HL-60 (cell line): ENCODE results near the gene ALK.

Source experiments
- DNase-seq, 2 experiments: peaks; one replicate each; pipeline ENCODE4 v3.0.0-alpha.2; 2010 to 2020; ENCODE audit warnings: low read depth in 1 of 2, low spot score in 1 of 2
- H3K27ac ChIP-seq: fragments of 250-450 bp; sonication (Bioruptor Pico); replicated peaks from 2 replicates; pipeline ENCODE4 v1.5.1; 2020; ENCODE audit warnings: mild to moderate bottlenecking, moderate library complexity
- H3K27me3 ChIP-seq: fragments of 250-450 bp; sonication (Bioruptor Pico); 2 replicates; pipeline ENCODE4 v1.5.1; 2021; ENCODE audit warnings: mild to moderate bottlenecking, moderate library complexity; ENCODE audit not compliant: insufficient read depth, poor library complexity, severe bottlenecking
- H3K4me3 ChIP-seq: replicated peaks from 2 replicates; pipeline ENCODE4 v1.5.1; 2011; ENCODE audit warnings: mild to moderate bottlenecking, control low read depth, low read length; ENCODE audit not compliant: insufficient read depth
- GABPA ChIP-seq: IDR thresholded peaks from 2 replicates; pipeline ENCODE4 v1.6.1; 2012; ENCODE audit warnings: low read depth
- POLR2AphosphoS5 ChIP-seq: IDR thresholded peaks from 2 replicates; pipeline ENCODE4 v1.6.1; 2012; ENCODE audit warnings: low read depth
- SPI1 ChIP-seq: IDR thresholded peaks from 2 replicates; pipeline ENCODE4 v1.6.1; 2012; ENCODE audit warnings: low read depth, mild to moderate bottlenecking, borderline replicate concordance
- TF ChIP-seq, protein P1 (sequence below): IDR thresholded peaks from one replicate; pipeline ENCODE4 v1.5.1; 2011; ENCODE audit warnings: low read length, control low read depth, inconsistent platforms; ENCODE audit not compliant: insufficient read depth
- TF ChIP-seq, protein P2 (sequence below): IDR thresholded peaks from 2 replicates; pipeline ENCODE4 v1.6.1; 2012; ENCODE audit warnings: low read depth; ENCODE audit not compliant: insufficient replicate concordance

The ALK gene

DNA sequence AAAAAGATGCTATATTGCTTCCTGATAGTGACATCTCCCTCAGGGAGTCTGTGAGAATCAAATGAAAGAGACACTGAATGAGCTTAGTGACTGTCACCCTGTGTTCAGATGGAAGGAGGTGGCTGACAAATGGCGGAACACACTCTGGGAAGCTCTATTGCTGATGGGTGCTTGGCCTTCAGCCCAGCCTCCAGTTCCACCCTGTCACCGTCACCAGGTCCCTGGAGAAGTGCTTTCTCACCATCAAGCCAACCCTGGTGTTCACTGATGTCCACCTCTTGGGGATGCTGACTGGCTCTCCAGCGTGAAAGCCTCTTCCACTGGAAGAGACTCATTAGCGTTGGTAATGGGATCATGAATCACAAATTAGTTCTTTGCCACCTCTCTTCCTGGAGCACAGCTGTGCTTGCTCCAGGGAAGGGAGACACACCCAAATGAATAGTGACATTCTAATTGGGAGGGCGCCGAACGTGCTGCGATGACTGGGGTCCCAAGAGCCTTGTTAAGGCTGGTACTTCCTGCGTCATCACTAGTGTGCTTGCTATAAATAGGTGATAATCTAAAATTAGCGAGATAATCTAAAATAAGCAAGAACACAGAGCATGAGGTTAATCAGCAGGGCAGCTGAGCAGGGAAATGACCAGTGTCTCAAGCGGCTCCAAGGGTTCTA, 652.2 kb downstream of the ALK start:
- no peak for TF ChIP-seq SPI1
- TF ChIP-seq GABPA: no peak
- H3K4me3 ChIP-seq: no peak overlapping the region
- no peak for DNase-seq
- H3K27ac ChIP-seq: no peak overlapping the region
- no peaks in the 10 kb centered on the region for H3K27me3 ChIP-seq

DNA sequence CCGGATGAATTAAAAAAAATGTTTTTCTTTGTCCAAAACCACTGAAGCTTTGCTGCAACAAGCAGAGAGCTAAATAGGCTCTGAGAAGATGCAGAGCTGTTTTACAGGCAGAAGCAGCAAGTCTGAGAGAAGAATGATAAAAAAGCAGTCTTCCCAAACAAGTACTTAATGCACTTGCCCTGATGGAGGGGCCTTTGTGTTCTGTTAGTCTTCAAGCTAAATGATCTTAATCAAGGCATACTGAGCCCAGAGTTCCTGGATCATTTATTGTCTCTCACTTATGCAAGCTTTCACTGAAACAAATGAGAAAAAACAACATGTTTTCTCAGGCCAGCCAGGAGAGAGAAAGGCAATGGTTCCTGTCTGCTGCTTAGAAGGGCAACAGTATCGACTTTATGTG, 653.7 kb downstream of the ALK start:
- TF ChIP-seq, protein P1, sequence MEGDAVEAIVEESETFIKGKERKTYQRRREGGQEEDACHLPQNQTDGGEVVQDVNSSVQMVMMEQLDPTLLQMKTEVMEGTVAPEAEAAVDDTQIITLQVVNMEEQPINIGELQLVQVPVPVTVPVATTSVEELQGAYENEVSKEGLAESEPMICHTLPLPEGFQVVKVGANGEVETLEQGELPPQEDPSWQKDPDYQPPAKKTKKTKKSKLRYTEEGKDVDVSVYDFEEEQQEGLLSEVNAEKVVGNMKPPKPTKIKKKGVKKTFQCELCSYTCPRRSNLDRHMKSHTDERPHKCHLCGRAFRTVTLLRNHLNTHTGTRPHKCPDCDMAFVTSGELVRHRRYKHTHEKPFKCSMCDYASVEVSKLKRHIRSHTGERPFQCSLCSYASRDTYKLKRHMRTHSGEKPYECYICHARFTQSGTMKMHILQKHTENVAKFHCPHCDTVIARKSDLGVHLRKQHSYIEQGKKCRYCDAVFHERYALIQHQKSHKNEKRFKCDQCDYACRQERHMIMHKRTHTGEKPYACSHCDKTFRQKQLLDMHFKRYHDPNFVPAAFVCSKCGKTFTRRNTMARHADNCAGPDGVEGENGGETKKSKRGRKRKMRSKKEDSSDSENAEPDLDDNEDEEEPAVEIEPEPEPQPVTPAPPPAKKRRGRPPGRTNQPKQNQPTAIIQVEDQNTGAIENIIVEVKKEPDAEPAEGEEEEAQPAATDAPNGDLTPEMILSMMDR: no peak
- TF ChIP-seq SPI1 (no peak), POLR2AphosphoS5 (no peak), GABPA (no peak)
- TF ChIP-seq, protein P2, sequence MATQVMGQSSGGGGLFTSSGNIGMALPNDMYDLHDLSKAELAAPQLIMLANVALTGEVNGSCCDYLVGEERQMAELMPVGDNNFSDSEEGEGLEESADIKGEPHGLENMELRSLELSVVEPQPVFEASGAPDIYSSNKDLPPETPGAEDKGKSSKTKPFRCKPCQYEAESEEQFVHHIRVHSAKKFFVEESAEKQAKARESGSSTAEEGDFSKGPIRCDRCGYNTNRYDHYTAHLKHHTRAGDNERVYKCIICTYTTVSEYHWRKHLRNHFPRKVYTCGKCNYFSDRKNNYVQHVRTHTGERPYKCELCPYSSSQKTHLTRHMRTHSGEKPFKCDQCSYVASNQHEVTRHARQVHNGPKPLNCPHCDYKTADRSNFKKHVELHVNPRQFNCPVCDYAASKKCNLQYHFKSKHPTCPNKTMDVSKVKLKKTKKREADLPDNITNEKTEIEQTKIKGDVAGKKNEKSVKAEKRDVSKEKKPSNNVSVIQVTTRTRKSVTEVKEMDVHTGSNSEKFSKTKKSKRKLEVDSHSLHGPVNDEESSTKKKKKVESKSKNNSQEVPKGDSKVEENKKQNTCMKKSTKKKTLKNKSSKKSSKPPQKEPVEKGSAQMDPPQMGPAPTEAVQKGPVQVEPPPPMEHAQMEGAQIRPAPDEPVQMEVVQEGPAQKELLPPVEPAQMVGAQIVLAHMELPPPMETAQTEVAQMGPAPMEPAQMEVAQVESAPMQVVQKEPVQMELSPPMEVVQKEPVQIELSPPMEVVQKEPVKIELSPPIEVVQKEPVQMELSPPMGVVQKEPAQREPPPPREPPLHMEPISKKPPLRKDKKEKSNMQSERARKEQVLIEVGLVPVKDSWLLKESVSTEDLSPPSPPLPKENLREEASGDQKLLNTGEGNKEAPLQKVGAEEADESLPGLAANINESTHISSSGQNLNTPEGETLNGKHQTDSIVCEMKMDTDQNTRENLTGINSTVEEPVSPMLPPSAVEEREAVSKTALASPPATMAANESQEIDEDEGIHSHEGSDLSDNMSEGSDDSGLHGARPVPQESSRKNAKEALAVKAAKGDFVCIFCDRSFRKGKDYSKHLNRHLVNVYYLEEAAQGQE: no peak
- no peak for DNase-seq
- Histone ChIP-seq H3K4me3 (no peak overlapping the region), H3K27ac (no peak overlapping the region), H3K27me3 (no peaks in the 10 kb centered on the region)

DNA sequence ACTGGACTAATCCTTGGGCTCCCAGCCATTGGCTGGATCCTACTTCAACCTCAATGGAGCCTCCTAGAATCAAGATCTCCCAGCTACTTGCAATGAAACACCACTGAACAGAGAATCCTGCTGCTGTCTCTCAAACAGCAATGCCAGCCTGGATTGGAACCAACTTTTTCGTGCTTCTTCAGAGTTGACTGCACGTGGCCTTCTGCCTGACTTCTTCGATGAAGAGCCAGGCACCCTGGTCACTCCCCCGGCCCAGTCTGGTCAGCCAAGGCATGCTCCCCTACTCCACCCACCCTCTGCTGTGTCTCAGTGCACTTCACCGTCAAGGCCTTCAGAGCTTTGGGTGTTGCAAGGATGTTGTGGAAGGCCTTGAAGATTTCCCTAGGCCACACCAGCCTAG, 657.5 kb downstream of the ALK start:
- H3K27ac ChIP-seq: no peak overlapping the region
- no peak overlapping the region for H3K4me3 ChIP-seq
- no peak for DNase-seq
- TF ChIP-seq SPI1: no peak
- TF ChIP-seq, protein P1: no peak
- TF ChIP-seq POLR2AphosphoS5: no peak
- TF ChIP-seq, protein P2: no peak
- no peak for TF ChIP-seq GABPA
- no peaks in the 10 kb centered on the region for H3K27me3 ChIP-seq

DNA sequence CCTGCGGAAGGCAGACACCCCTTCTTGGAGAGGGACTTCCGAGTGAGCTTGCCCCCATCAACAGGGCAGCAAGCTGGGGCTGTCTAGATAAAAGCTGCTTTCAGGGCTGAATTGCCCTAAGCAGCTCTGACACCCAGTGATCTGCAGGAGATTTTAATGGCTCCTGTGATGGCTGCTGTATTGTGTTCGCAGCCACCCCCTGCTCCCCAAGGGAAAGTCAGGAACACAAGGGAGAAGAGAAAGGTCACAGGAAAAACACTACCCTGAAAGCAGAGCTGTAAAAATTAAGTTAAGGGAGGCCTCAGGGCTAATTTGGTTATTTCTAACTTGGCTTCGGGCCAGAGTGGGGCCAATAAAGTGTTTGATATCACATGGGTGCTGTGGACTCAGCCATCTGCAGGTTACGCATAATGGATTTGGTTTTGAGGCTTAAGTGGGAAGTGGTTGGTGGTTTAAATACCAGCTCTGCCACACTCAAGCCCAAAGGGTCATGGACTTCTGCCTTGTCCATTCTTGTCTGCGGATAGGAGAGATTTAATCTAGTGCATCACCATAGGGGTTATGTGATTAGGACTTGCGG, 658.6 kb downstream of the ALK start:
- Histone ChIP-seq H3K4me3 (no peak overlapping the region), H3K27ac (no peak overlapping the region), H3K27me3 (peaks cover 4% of the 10 kb centered on the region)
- no peak for TF ChIP-seq GABPA
- TF ChIP-seq, protein P1: no peak
- TF ChIP-seq SPI1: no peak
- TF ChIP-seq, protein P2: no peak
- no peak for TF ChIP-seq POLR2AphosphoS5
- DNase-seq: no peak
